DMS 273 (cell line): ENCODE results near the gene SLC6A18.
"Not testable (repeated sequence)": the region's sequence is repeated elsewhere in the genome, so short reads cannot be mapped to it uniquely, and the experiment has no call there.

Experiments
- DNase-seq: peaks from one replicate; lab custom pipeline; 2025; ENCODE audit not compliant: unreplicated experiment; lab: John Stamatoyannopoulos, UW

Gene SLC6A18

DNA sequence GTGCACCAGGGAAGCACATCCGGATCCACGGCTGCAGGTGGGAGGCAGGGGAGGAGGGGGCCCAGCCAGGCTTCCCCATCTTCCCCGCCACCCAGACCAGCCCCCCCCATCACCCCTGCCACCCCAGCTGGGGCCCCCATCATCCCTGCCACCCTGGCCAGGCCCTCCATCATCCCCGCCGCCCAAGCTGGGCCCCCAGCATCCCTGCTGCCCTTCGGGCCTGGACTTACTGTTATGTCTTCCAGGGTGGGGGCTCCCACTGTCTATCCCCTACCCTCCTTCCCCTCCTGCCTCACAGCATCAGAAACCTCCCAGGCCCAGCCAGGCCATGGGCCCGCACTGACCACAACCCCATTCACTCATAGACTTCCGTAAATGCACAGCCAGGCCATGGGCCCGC is 27.5 kb downstream of the SLC6A18 start:
- no peak for DNase-seq

DNA sequence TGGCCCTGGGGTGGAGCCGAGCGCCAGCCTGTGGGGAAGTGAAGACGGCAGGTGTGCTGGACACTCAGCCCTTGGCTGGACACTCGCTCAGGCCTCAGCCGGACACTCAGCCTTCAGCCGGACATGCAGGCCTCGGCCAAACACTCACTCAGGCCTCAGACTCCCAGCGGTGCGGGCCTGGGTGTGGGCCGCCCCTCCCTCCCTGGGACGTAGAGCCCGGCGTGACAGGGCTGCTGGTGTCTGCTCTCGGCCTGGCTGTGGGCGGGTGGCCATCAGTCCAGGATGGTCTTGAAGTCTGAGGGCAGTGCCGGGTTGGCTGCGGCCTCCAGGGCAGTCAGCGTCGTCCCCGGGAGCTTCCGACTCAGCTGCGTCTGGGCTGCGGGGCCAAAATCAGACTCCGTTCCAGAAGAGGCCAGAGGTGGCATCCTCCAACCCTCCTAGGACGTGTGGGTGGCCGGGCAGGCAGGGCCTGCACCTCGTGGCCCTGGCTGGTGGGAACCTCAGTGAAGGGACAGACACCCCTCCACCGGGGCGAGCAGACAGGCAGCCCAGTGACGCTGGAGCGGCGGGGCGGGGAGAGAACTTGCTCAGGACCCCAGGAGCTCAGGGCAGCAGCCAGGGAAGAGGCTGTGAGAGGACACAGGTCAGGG is 28.4 kb downstream of the SLC6A18 start:
- DNase-seq = no peak

DNA sequence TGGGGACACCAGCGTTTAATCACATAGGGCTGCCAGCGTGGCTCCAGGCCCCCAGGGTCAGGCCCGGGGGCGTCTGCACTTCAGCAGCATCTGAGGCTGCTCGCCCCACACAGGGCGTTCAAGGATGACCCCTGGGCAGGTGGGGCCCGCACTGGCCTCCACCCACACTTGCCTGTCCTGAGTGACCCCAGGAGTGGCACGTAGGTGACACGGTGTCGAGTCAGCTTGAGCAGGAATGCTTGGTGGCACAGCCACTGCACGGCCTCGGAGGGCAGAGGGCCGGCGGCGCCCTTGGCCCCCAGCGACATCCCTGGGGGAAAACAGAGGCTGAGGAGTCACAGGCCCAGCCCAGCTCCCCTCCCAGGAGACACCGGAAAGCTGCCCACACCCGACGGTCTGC is 29.0 kb downstream of the SLC6A18 start:
- DNase-seq = no peak

DNA sequence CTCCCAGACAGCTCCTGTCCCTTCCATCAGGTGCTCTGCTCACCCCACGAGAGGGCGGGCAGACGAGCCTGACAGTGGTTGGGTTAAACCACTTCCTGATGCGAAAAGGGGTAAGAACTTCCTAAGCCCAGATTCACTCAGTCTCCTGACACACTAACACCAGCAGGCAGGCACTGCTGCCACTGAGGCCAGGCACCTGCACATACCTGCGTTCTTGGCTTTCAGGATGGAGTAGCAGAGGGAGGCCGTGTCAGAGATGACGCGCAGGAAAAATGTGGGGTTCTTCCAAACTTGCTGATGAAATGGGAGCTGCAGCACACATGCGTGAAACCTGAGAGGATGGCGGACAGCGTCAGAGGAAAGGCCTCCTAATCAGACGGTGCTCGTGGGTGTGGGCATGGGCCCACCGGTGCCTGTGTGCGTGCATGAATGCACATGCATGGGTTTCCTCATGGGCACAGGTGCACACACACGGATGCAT is 29.9 kb downstream of the SLC6A18 start:
- DNase-seq = no peak

DNA sequence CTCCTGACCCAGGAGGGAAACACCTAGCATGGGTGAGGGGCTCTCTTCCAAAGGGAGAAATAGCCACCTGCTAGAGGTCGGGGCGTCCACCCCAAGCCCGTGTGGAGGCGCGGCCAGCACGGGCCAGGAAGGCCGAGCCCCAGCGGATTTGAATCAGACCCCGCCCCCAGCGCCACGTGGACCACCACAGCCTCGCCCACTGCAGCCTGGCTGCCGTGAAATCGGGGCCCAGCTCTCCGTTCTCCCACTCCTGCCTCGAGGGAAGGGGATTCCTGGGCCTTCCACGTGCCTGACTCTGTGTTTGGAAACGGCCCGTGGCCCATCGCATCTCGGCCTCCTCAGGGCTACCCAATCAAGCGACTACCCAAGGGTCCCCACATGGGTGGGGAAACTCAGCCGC is 31.6 kb downstream of the SLC6A18 start:
- no peak for DNase-seq

DNA sequence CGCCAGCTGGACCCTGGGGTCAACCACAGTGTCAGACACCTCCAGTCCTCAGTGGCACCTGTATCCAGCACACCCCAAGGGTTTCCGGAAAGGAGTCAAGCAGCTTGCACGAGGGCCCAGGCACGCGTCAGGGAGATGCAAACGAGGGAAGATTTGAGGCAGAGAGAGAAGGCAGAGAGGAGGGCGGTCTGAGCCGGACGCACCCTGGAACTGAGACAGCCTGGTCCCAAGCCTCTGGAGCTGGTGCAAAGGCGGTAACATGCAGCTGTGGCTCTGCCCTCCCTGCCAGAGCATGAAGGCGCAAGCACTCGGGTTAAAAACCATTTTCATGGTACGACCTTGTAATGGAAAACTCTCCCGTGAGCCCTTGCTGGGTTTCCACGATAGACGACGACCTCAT is 32.2 kb downstream of the SLC6A18 start:
- no peak for DNase-seq

DNA sequence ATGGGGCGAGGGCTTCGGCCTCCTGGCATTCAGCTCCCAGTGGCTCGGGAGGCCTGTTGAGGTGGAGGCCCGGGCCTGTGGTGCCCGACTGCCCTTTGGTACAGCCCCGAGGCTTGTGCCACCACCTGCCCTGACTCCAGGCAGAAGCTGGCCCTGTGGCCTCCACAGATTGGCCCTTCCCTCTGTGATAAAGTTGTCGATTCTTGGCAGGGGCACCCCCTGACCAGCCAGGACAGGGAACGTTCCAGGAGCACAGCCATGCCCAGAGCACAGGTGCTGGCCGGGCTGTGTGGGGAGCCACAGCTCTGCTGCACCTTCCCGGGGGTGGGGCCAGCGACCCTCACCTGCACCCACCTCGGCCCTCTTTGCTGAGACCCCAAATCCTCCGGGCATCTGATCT is 32.7 kb downstream of the SLC6A18 start:
- no peak for DNase-seq

DNA sequence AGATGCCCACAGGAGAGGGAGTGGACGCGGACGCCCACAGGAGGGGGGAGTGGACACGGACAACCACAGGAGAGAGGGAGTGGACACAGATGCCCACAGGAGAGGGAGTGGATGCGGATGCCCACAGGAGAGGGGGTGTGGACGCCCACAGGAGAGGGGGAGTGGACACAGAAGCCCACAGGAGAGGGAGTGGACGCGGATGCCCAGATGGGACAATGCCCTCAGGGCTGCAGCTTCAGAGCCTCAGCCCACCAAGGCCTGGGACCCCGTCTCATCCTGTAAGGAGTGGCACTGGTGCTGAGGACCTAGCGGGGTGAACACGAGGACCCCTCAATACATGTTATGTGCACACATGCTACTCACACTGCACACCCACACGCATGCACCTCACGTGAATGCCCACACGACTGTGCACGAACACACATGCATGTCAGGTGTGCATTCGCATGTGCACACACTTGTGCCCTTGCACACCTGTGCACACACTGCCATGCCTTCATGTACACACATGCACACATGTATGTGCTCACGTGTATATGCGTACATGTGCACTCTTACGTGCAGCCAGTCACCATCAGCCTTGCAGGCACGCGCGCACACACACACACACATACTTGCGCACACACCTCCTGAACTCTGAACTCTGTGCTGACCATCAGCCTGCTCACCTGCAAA is 34.8 kb downstream of the SLC6A18 start:
- no peak for DNase-seq

DNA sequence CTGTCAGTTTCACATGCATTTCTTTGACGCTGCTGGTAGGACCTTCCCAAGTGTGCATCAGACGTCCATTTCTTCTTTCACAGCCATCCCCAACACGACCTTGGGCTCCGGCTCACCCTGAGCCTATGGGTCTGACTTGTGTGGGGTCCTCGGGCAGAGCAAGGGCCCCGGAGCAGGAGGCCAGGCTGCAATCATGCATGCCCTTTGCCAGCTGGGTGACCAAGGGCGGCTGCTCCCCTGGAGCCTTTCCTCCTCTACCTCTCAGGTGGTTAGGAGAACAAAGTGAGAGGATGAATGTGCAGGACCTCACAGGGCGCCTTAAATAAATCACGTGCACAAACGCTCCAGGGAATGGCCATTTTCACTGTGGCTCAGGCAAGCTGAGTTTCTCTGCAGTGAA is 36.5 kb downstream of the SLC6A18 start:
- DNase-seq = no peak

DNA sequence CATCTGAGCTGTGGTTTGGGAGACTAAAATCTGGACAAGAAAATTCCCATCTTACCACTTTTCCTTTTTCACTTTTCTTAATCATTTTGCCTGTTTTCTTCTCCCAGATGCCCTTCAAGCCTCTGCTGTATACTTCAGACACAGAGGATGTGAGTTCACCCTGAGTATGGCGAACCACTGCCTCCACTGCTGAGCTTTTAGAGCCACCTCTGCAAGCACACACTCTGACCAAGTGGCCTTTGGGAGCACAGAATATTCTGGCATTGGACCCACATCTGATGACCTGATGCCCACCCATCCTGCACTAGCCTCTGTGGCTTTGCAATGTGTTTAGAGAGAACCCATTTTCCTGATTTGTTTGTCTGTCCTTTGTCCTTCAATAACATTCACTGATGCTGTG is 37.2 kb downstream of the SLC6A18 start:
- DNase-seq = peak; percentile 55

DNA sequence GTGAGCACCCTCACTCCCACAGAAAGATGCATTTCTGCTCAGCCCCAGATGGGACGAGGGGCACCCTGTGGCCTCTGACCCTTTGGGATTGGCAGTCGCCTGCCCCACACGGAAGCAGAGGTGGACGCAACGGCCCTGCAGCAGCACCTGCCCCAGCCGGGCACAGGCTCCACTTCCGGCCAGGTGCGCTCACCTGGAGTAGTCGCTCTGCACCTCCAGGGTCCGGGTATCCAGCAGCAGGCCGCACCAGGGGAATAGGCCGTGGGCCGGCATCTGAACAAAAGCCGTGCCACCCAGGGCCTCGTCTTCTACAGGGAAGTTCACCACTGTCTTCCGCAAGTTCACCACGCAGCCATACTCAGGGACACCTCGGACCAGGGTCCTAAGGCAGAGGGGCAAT is 39.0 kb downstream of the SLC6A18 start:
- no peak for DNase-seq

DNA sequence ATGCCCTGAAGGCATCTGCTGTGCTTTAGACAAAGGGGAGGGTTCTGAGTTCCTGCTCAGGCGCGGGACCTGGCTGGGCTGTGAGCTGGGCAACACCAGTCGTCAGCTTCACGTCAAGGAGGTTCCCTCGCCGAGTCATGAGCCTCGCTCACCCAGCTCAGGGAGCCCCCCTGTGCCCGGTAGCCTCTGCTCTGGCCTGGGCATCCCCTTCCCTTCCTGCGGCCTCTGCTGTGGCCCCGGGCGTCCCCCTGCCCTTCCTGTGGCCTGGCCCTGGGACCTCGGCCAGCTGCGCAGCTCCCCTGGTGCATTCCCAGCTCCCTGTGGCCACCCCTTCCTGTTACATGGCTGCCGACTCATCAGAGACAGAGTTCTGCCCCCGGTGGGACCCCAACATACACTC is 39.8 kb downstream of the SLC6A18 start:
- no peak for DNase-seq

DNA sequence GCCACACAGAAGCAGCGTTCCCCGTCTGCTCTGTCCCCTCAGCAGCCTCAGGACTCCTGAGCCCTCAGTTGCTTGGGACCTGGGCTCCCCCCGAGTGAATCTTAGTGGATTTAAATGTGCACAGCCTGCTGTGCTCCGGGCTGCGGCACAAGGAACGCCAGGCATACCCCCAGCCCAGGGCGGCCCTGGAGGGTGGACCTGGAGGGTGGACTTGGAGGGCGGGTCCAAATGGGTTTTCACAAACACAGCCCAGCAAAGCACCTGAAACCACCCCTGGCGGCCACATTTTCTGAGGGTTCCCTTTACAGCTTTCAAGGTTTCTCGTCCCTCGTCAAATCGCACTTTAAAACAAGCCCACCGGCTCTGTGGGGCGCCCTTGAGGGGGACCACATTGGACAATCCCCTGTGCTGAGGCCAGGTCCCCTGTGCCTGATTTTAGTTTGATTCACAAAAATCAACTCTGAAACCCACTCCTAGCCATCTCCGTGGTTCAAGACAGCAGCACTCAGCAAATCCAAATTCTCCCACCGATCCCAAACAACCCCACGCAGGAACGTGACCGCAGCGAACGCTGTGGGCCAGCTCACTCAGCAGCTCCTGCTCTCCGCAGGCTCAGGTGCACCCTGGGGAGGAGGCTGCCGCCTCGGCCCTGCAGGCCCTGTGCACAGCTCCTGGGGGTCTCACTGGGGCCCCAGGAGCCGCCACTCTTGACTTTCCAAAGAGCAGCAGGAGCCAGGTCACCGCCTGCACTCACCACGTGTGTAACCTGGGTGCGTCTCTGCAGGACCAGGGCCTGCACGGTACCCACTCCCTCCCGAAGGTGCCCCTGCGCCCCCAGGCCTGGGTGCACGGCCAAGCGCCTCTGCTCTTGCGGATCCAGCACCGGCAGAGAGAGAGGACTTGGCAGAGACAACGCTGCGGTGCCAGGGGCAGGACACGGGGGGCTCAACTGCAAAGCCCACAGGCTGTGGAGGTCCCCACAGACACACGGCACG is 40.6 kb downstream of the SLC6A18 start:
- no peak for DNase-seq

DNA sequence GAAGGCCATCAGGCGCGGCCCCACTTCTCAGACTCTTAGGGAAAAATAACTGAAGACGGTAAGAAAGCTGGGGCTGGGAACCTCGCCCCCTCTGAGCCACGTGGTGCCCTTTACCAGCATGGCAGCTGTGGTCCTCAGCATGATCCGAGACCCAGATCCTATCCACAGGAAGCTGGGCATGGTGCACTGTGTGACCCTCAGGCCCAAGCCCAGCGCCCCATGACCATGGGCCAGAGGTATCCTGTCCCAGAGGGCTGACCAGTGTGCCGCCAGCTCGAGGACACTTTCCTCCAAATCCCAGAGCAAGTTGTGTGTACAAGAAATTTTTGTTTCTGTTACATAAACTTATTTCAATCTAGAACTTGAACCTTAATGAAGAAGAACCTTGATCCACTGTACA is 41.6 kb downstream of the SLC6A18 start:
- DNase-seq = no peak

DNA sequence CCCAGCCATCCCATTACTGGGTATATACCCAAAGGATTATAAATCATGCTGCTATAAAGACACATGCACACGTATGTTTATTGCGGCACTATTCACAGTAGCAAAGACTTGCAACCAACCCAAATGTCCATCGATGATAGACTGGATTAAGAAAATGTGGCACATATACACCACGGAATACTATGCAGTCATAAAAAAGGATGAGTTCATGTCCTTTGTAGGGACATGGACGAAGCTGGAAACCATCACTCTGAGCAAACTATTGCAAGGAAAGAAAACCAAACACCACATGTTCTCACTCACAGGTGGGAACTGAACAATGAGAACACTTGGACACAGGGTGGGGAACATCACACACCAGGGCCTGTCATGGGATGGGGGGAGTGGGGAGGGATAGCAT is 42.3 kb downstream of the SLC6A18 start:
- not testable (repeated sequence) for DNase-seq

DNA sequence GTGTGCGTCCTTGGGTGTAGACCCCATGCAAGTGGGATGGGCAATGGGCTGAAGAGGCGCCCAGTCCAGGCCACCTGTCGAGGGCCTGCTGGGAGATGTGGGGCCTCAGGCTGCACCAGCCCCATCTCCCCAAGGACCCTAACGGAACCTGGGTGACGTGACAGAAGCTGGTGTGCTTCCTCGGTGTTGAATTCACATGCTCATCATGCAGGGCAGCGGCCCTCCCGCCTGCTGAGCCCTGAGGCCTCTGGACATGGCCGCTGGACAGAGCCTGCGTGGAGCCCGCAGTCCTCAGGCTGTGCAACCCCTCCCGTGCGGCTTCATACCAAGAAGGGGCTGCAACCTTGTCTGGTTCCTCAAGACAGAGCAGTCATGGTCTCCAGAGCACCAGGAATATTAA is 42.9 kb downstream of the SLC6A18 start:
- no peak for DNase-seq

DNA sequence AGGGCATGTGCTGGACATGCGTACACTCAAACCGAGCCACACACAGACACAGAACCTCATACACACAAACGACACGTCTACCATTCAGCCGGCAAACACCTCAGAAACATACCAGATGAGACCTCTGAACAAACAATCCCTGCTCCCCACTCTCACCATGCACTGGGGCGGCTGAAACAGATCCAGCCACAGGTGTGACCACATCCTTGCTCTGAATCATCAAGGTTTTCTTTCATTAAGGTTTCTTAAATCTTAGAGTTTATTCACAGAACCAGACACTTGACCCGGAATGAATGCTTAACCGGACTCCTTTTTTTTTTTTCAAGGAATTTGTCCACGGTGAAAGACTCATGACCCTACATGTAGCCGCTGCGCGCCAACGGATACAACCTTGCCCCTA is 43.5 kb downstream of the SLC6A18 start:
- no peak for DNase-seq

DNA sequence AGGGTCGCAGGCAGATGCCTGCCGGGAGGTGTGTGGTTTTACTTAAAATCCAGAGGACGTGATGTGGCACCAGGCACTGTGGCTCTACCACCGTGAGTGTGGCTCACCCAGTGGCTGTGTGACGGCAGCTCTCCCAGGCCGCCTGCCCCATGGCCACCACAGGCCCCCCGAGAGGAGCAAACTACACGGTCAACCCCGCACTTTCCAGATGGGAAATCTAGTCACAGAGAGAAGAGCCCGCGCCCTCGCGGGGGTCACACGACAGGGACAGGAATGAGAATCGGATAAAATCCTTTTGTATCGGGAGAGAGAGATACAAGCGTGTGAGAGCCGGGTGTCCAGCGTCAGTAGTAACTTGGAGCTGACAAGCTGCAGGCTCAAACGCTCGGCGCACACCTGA is 45.2 kb downstream of the SLC6A18 start:
- no peak for DNase-seq

DNA sequence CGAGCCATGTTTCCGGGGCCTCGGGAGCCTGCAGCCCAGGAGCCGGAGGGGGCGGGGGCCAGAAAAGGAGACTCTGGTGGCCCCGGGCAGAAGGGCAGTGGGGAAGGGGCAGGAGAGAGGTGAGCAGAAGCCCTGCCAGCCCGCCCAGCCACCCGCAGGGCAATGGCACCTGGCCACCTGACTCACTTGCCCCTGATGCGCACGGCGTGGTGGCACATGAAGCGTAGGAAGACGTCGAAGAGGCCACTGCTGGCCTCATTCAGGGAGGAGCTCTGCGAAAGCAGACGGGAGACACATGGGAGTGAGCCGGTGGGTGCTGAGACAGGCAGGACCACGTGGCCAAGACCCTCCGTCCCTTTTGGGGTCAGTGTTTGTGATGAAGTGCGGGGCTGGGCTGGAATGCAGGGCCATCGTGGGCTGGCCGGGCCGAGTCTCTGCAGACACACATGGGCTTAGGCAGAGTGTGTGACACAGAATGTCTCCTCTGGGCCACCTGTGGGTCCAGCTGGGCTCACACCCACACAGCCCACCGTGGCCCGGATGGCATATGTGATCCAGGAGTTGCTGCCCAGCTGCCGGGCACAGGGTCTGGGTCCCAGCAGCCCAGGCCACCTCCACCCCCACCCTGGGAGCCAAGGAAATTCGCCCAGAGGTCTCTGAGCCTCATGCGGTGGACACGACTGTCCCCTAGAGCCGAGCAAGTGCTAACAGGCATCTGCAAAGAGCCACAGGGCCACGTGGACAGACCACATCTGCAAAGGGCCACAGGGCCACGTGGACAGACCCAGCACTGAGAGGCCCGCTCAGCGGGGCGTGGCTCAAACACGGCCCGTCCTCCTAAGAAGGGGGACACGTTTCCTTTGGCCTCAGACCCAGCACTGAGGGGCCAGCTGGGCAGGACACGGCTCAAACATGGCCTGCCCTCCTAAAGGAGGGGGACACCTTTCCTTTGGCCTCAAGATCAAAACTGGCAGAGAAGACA is 46.0 kb downstream of the SLC6A18 start:
- no peak for DNase-seq

DNA sequence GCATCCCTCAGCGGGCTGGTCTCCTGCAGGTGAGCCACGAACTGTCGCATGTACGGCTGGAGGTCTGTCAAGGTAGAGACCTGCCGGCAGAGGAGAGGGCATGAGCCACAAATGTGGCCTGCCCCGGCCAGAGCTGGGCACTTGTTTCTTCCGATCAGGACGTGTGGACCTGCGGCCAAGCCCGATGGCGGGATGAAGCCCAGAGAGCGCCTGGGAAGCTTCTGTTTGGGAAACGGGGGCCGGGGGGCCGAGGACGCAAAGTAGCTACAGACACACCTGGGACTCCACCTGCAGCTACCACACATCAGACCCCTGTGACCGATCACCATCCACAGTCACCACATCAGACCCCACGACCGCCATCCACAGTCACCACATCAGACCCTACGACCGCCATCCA is 47.0 kb downstream of the SLC6A18 start:
- DNase-seq = no peak

DNA sequence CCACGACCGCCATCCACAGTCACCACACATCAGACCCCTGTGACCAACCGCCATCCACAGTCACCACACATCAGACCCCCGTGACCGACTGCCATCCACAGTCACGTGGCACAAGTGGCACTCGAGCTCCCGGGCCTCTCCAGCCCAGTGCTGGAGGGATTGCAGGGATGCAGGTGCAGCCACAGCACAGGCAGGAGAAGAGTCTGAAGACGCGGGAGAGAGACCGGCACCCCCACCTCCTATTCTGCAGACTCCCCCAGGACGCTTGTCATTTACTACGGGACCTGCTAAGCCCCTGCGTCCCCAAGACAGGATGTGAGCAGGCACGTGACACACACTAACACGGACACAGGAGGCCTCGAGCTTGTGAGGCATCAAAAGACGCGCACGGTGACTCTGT is 48.6 kb downstream of the SLC6A18 start:
- no peak for DNase-seq
